ENCODE results near the gene BCAS4.
A peak's percentile ranks its signal among the peaks of the same experiment; 100 is the strongest.

Gene BCAS4

GRCh38 chr20:50916934-50917333 lies 122.1 kb downstream of the BCAS4 start:
- peak overlapping the region; percentile 63 for H3K4me2 ChIP-seq
- H3K4me3 ChIP-seq = no peak overlapping the region

GRCh38 chr20:50918403-50918802 lies 123.5 kb downstream of the BCAS4 start:
- peaks cover 84% of the 10 kb centered on the region for H3K36me3 ChIP-seq
- H3K9me3 ChIP-seq = no peaks in the 10 kb centered on the region
- no peaks in the 10 kb centered on the region for H3K27me3 ChIP-seq
- TF ChIP-seq Cebpa-rat (IDR thresholded peaks at IDR 0.05) = no peak
- H3K4me3 ChIP-seq = no peak overlapping the region
- peak overlapping the region; percentile 63 for H3K4me2 ChIP-seq
- no peak overlapping the region for H3K9ac ChIP-seq
- no peak overlapping the region for H3K27ac ChIP-seq
- H3K4me1 ChIP-seq = peaks cover 90% of the 10 kb centered on the region
- peaks cover 100% of the 10 kb centered on the region for H4K20me1 ChIP-seq

More at GRCh38 chr20:50916934-50917333, 122.1 kb downstream of the BCAS4 start:
- no peaks in the 10 kb centered on the region for H3K27me3 ChIP-seq
- 0 out of 2 replicates have a peak overlapping the region, but pooled peaks have one; percentile 4 for H3K9ac ChIP-seq
- H3K27ac ChIP-seq = no peak overlapping the region
- H4K20me1 ChIP-seq = peaks cover 100% of the 10 kb centered on the region
- no peaks in the 10 kb centered on the region for H3K9me3 ChIP-seq
- peaks cover 82% of the 10 kb centered on the region for H3K4me1 ChIP-seq
- no peak for TF ChIP-seq Cebpa-rat (IDR thresholded peaks at IDR 0.05)
- peaks cover 81% of the 10 kb centered on the region for H3K36me3 ChIP-seq

- no peak overlapping the region for H3K4me3 ChIP-seq
- TF ChIP-seq Cebpa-rat (IDR thresholded peaks at IDR 0.05) = no peak
- H3K9me3 ChIP-seq = no peaks in the 10 kb centered on the region
- peaks cover 94% of the 10 kb centered on the region for H3K4me1 ChIP-seq
- H3K27ac ChIP-seq = no peak overlapping the region
- H3K36me3 ChIP-seq = peaks cover 84% of the 10 kb centered on the region
- no peak overlapping the region for H3K9ac ChIP-seq
- H3K4me2 ChIP-seq = peak overlapping the region; percentile 63; the same call in 1 of the 2 replicates
- peaks cover 100% of the 10 kb centered on the region for H4K20me1 ChIP-seq
- no peaks in the 10 kb centered on the region for H3K27me3 ChIP-seq
These were observed 124.7 kb downstream of the BCAS4 start for GRCh38 chr20:50919567-50919966.

GRCh38 chr20:50920997-50921396 lies 126.1 kb downstream of the BCAS4 start:
- H4K20me1 ChIP-seq = peaks cover 100% of the 10 kb centered on the region
- peaks cover 87% of the 10 kb centered on the region for H3K36me3 ChIP-seq
- no peak for TF ChIP-seq Cebpa-rat (IDR thresholded peaks at IDR 0.05)
- H3K27me3 ChIP-seq = no peaks in the 10 kb centered on the region
- no peak overlapping the region for H3K4me3 ChIP-seq
- no peak overlapping the region for H3K27ac ChIP-seq
- H3K4me1 ChIP-seq = peaks cover 97% of the 10 kb centered on the region
- no peak overlapping the region for H3K4me2 ChIP-seq
- H3K9me3 ChIP-seq = no peaks in the 10 kb centered on the region
- no peak overlapping the region for H3K9ac ChIP-seq

GRCh38 chr20:50921803-50922501 lies 127.1 kb downstream of the BCAS4 start:
- Histone ChIP-seq H3K27ac (no peak overlapping the region), H3K36me3 (peaks cover 83% of the 10 kb centered on the region), H3K4me3 (no peak overlapping the region), H3K27me3 (no peaks in the 10 kb centered on the region), H3K4me2 (peak overlapping the region; percentile 55), H4K20me1 (peaks cover 100% of the 10 kb centered on the region), H3K4me1 (peaks cover 96% of the 10 kb centered on the region), H3K9me3 (no peaks in the 10 kb centered on the region), H3K9ac (0 out of 2 replicates have a peak overlapping the region, but pooled peaks have one; percentile 34)
- TF ChIP-seq Cebpa-rat (IDR thresholded peaks at IDR 0.05) = no peak

GRCh38 chr20:50924261-50924920 lies 129.5 kb downstream of the BCAS4 start:
- H3K27ac ChIP-seq = no peak overlapping the region
- TF ChIP-seq Cebpa-rat (IDR thresholded peaks at IDR 0.05) = no peak
- H3K4me3 ChIP-seq = no peak overlapping the region
- peaks cover 95% of the 10 kb centered on the region for H3K4me1 ChIP-seq
- peaks cover 93% of the 10 kb centered on the region for H3K36me3 ChIP-seq
- peak overlapping the region; percentile 55 for H3K4me2 ChIP-seq
- no peaks in the 10 kb centered on the region for H3K9me3 ChIP-seq
- no peak overlapping the region for H3K9ac ChIP-seq
- H3K27me3 ChIP-seq = no peaks in the 10 kb centered on the region
- H4K20me1 ChIP-seq = peaks cover 100% of the 10 kb centered on the region

GRCh38 chr20:50926530-50926929 lies 131.7 kb downstream of the BCAS4 start:
- peaks cover 84% of the 10 kb centered on the region for H4K20me1 ChIP-seq
- no peaks in the 10 kb centered on the region for H3K27me3 ChIP-seq
- peaks cover 72% of the 10 kb centered on the region for H3K36me3 ChIP-seq
- H3K9me3 ChIP-seq = no peaks in the 10 kb centered on the region
- no peak overlapping the region for H3K4me3 ChIP-seq
- TF ChIP-seq Cebpa-rat (IDR thresholded peaks at IDR 0.05) = no peak
- H3K27ac ChIP-seq = no peak overlapping the region
- H3K9ac ChIP-seq = no peak overlapping the region
- peak overlapping the region; percentile 84 for H3K4me2 ChIP-seq
- peaks cover 76% of the 10 kb centered on the region for H3K4me1 ChIP-seq

All from BLaER1 (cell line).